ENCODE results near the gene GPR15LG.

GPR15LG gene

DNA sequence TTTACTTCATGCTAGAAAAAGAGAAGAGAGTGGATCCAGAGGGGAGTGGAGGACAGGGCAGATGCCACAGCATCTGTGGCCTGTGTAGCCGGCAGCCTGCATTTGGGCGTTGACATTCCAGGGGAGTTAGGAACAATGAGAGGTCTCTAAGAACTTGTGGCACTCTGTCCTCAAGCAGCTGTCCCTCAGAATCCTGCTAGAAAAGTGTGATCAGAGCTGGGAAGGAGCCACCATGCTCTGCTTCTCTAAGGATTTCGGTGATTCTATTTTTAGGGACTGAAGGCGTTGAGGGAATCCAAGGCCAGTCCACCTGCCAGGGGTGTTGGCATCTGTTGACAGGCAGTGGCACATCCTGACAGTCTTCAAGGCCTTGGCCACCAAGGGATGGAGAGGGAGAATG, 44.1 kb downstream of the GPR15LG start:
- no peak for DNase-seq

DNA sequence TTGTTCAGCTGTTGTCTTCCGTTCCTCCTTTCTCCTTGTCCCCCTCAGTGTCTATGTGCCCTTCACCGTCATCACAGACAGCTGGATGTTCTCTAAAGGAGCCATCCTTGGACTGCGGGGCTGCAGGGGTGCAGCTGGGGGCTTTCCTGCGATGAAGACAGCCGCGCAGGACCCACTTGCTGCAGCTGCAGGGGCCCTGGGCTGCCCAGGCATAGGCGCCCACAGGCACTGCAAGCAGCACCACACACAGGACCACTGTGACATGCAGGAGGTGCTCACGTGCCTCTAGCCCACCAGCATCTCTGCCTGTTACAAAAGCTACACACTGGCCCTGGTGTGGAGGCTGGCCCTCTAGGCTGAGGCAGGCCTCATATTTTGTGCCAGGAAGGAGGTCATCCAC, 48.3 kb downstream of the GPR15LG start:
- no peak for DNase-seq

DNA sequence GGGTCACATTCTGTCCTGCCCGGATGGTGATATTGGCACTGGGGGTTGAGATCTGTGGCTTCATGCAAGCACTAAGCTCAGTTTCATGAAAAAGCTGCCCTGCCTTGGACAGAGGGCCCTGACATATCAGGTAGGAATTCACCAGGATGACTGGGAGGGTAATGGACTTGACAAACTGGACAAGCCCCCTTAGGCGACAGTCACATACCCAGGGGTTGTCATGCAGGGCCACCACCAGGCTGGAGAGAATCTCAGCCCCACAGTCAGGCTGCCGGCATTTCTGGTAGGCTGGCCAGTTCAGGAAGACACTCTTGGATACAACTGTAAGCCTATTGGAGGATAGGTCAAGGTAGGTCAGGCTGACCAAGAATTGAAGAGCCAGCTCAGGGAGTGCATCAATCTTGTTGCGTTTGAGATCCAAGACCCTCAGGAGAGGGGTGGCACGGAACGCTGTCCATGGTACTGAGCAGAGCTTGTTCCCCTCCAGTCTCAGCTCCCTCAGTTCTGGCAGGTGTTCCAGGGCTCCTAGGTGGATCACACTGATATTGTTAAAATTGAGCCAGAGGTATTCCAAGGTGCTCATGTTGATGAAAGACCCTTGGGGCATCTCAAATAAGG, 50.9 kb downstream of the GPR15LG start:
- DNase-seq = no peak

DNA sequence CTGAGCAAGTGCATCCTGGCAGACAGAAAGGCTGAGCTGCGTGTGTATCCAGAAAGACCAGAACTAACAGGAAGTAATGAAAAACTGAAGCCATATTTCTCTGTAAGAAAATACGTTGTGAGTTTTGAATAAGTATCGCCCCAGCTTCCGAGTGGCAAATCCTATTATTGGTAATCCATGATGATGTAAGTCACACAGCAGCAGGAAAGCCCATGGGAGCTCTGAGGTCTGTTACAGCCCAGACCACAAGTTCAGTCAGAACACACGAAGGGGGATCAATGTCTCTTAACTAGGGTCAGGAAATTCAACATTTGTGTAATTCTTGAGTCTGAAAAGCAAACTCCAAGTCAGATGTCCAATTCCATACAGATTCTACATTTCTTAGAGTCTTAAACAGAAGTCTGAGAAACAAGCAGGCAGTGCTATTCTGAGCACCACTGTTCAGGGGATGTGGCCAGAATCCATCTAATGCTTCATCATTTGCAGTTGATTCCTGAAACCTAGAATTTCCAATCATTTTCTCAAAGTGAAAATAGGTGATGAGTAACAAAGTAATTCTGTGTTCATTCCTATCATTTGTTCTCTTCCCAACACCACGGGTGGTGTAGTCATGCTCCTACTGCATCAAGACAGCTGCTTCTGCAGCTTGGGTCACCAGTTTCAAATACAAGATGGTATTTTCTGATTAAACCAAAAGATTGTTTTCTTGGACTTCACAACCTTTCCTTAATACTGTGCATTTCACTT, 52.0 kb downstream of the GPR15LG start, which contains the start of gene LRIT2:
Gene LRIT2, minus strand, starts transcription at position 118 of the 747 bp plus-strand sequence. Its CDS starts 24 bp downstream, at position 94.
- no peak for DNase-seq

DNA sequence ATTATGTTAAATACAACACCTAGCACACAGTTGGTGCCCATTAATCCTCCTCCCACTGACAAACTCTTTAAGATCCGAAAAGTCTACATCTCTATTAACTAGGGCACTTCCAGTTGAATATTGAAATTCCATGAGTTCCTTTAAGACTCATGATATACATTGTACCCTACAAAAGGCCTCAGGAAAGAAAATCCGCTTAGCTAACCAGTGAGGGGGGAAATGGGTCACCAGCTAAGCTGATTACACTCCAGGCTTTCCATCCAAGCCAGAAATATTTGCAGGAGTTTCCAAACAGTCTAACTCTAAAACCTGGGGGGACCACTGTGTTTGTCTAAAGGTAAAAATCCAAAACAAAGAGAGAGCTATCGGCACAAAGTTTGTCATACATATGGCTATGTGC, 53.0 kb downstream of the GPR15LG start:
- DNase-seq = no peak

DNA sequence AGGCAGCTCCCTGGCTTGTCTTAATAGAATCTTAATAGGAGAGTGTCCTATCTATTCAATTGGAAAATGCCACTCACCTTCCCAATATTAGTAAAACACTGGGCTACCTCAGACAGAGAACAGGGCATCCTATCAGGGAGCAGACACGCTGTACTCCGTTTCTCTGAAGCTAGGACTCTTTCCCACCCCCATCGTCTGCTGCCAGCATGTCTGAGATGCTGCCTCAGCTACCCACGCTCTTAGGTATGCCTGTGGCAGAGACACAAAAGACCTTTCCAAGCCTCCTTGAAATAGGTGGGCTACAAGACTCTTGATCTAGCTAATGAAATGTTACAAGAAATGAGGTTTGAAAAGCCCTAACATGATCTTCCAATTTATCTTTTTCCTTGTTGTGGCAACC, 54.2 kb downstream of the GPR15LG start:
- DNase-seq = no peak

DNA sequence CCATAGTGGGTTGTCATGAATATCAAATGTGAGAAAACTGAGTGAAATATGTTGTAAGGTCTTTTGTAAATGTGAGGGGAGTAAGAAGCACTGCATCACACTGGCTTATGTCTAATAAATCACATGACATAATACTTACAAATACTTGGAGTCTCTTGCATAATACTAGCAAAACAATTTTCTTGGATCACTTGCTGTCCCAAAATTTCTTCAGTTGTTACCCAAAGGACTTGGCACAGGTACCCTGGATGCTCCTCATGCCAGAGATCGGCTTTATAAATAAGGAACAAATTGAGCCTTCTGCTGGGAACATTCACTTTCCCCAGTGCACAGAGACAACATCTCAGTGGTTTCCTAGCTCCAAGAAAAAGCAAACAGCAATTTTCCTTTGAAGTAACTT, 56.8 kb downstream of the GPR15LG start:
- no peak for DNase-seq

DNA sequence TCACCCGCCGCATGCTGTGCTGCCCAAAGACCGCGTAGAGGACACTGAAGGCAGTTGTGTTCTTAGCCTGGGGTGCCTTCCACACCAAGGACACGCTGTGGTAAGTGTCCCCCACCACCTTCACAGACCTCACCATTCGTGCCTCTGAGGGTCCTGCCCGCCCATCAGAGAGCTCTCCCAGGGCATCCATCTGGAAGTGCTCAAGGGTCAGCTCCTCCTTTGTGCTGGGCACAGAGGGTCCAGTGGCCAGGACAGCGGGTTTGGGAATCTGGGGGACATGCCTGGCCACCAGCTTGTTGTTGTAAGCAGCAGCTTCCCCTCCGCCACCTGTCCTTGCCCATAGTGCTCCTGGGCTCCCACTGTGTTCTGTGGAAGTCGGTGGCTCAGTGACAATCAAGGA, 58.8 kb downstream of the GPR15LG start:
- DNase-seq = no peak

DNA sequence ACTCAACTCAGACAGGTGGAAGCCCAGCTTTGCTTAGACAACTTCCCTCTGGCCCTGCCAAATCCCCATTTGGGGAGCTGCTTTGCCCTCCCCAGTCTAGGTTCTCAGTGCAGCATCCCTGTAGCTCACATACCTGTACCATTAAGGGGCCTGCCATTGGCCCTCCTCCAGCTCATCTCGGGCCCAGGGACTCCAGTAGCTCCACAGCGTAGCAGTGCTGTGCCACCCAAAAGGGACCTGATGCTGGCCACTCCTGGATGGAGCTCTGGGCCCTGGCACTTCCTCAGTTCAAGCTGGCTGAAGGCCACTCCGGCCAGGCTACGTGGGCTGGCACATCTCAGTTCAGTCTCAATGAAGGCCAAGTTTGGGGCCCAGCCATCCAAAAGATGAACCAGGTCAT, 60.3 kb downstream of the GPR15LG start:
- DNase-seq = no peak

DNA sequence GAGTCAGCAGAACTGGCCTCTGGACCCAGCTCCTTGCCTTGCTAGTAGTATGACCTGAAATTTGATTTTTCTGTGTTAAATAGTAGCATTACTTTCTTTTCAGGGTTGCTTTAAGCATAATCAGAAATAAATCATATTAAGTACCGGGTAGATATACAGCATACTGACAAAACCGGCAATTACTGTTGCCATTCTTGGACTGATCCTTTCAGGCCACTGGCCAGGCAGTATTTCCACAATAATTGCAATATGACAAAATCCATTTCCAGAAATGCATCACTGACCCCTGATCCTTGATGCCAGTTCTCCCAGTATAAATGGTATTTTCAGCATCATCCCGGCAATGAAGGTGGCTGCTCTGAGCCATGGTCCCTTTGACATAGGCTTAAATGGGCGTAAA, 60.9 kb downstream of the GPR15LG start:
- DNase-seq = no peak
